Upper lobe of left lung (tissue), 6 donors: ENCODE data around the gene GATB. TPM values are rescaled to one million over a fixed set of nuclear protein-coding genes. Genes with fewer than 3 reads are reported as not detected.
A peak's percentile ranks its signal among the peaks of the same experiment; 100 is the strongest.

ENCODE experiments used
- ATAC-seq, 2 donors: fragments of 200-7000 bp; cut with Tn5 transposase; one replicate each; pipeline ENCODE4 v1.9.1; 2022; ENCODE audit warnings: mild to moderate bottlenecking in 2 of 2, moderate library complexity in 2 of 2; ENCODE audit not compliant: low FRiP score in 2 of 2
- DNase-seq, 2 donors: peaks; one replicate each; pipeline ENCODE4 v3.0.0-alpha.2; 2019 to 2020
- H3K27ac ChIP-seq, 4 donors: fragments of 200-600 bp; sonication (generic); one replicate each; pipeline ENCODE4 v1.5.1; 2016 to 2019
- H3K27me3 ChIP-seq, 4 donors: fragments of 200-600 bp; sonication (generic); one replicate each; pipeline ENCODE4 v1.5.1; 2017 to 2019
- H3K36me3 ChIP-seq, 4 donors: fragments of 200-600 bp; sonication (generic); one replicate each; pipeline ENCODE4 v1.5.1; 2016 to 2019
- H3K4me1 ChIP-seq, 4 donors: fragments of 200-600 bp; sonication (generic); one replicate each; pipeline ENCODE4 v1.5.1; 2018 to 2019
- H3K4me3 ChIP-seq, 4 donors: fragments of 200-600 bp; sonication (generic); one replicate each; pipeline ENCODE4 v1.5.1; 2017 to 2019; ENCODE audit warnings: mild to moderate bottlenecking in 2 of 4, moderate library complexity in 1 of 4
- H3K9me3 ChIP-seq, 4 donors: fragments of 200-600 bp; sonication (generic); one replicate each; pipeline ENCODE4 v1.5.1; 2018 to 2019
- CTCF ChIP-seq, 6 experiments: fragments of 450-650 bp in 4 of 6; fragments of 200-600 bp in 2 of 6; sonication (generic) in 2 of 6; IDR thresholded peaks; one replicate each; pipeline ENCODE4 v1.5.1; 2016 to 2019; ENCODE audit warnings: antibody characterized with exemption in 6 of 6
- EP300 ChIP-seq, 4 donors: sonication (generic); formaldehyde crosslinking; IDR thresholded peaks; one replicate each; pipeline ENCODE4 v1.5.1; 2017; ENCODE audit warnings: antibody characterized with exemption in 4 of 4, control low read depth in 2 of 4
- POLR2A ChIP-seq, 4 donors: fragments of 450-650 bp; IDR thresholded peaks; one replicate each; pipeline ENCODE4 v1.5.1; 2016 to 2017; ENCODE audit warnings: antibody characterized with exemption in 4 of 4, mild to moderate bottlenecking in 2 of 4
- POLR2AphosphoS5 ChIP-seq, 2 donors: sonication (generic); formaldehyde crosslinking; IDR thresholded peaks; one replicate each; pipeline ENCODE4 v1.5.1; 2017; ENCODE audit warnings: antibody characterized with exemption in 2 of 2
- whole genome bisulfite sequencing, 2 donors: methylation state at CpG; one replicate each; pipeline ENCODE4 v1.1.5; 2017 to 2018; 5-methylcytosine and 5-hydroxymethylcytosine counted together
- total RNA-seq, 6 donors: library from RNA; depleted of rRNA in 4 of 6; stranded (reverse); fragments of >200 nt in 4 of 6; gene quantifications; one replicate each; pipeline versions ENCODE4 v1.1.0 to v1.2.1, GENCODE V29; 2016 to 2021
- donor health status: DM: no; HTN: no; CAD: no; lungs with moderate emphysema.
- donor health status: DM: no; HTN: yes; CAD: no; lungs with severe emphysema.

GATB gene
- total RNA-seq, 6 donors from 2014 or later = 13.1 to 21.9 (median 14.5) TPM

DNA sequence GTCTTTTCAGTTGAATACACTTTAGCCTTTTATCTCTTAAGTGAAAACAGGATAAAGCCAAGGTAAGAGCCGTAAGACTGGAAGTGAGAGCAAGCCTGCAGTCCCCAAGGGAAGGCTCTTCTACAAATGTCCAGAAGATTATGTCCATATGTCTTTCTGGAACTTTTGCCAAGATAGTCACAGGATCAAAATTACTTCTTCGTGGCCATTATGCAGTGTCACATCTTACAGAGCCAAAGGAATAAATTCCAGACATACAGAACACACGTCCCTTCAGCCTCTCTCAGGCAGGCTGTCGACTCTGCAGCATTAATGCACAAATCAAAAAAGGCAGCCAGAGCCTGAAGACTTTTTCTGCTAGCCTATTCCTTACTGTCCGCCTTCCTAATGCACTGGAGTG is 10.9 kb upstream of the GATB start:
- no peak for DNase-seq
- no peak for ATAC-seq
- Histone ChIP-seq H3K36me3 (no peaks in the 10 kb centered on the region), H3K27ac (no peak overlapping the region), H3K4me3 (no peak overlapping the region), H3K4me1 (no peaks in the 10 kb centered on the region), H3K27me3 (no peaks in the 10 kb centered on the region), H3K9me3 (peaks cover 0 to 6% (median 2%) of the 10 kb centered on the region in 4 donors)
- no peak for TF ChIP-seq POLR2A (IDR thresholded peaks at IDR 0.05)
- no peak for TF ChIP-seq EP300 (IDR thresholded peaks at IDR 0.05)
- TF ChIP-seq POLR2AphosphoS5 (IDR thresholded peaks at IDR 0.05) = no peak
- no peak for TF ChIP-seq CTCF (IDR thresholded peaks at IDR 0.05)
- WGBS, 2 donors = 58 to 61% methylated on average over 5 of the region's 5 CpGs

DNA sequence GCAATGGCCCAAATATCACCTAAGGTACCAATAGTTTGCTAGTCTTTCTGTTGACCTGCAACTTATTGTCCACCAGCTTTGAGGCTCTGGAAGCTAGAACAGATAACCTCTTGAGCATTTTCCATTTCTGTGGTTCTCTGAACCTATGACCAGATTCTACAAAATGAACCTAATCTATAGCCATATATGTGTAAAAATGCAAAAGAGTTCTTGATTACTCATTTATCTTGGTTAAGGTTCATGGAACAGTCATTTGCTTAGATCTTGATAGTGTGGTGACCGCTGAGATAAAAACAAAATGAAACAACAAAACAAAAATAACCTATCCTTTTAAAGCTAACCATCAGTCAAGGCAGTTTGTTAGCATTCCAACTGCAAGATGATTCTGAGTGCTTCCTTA is 9.3 kb upstream of the GATB start:
- no peak for DNase-seq

GRCh38 chr4:151768835-151769234 is 8.0 kb upstream of the GATB start:
- Histone ChIP-seq H3K4me3 (no peak overlapping the region), H3K9me3 (no peaks in the 10 kb centered on the region), H3K27ac (no peak overlapping the region), H3K27me3 (no peaks in the 10 kb centered on the region), H3K4me1 (no peaks in the 10 kb centered on the region), H3K36me3 (no peaks in the 10 kb centered on the region)
- TF ChIP-seq POLR2AphosphoS5 (IDR thresholded peaks at IDR 0.05) (no peak), CTCF (IDR thresholded peaks at IDR 0.05) (no peak), POLR2A (IDR thresholded peaks at IDR 0.05) (no peak)
- DNase-seq (no peak), ATAC-seq (no peak)
- WGBS, 2 donors = 72 to 79% methylated on average over 2 of the region's 2 CpGs

More for the DNA sequence above, 9.3 kb upstream of the GATB start:
- H3K27me3 ChIP-seq = no peaks in the 10 kb centered on the region
- H3K27ac ChIP-seq = no peak overlapping the region
- no peaks in the 10 kb centered on the region for H3K36me3 ChIP-seq
- peaks cover 0 to 6% (median 2%) of the 10 kb centered on the region in 4 donors for H3K9me3 ChIP-seq
- no peaks in the 10 kb centered on the region for H3K4me1 ChIP-seq
- TF ChIP-seq EP300 (IDR thresholded peaks at IDR 0.05) = no peak
- TF ChIP-seq POLR2AphosphoS5 (IDR thresholded peaks at IDR 0.05) = no peak
- TF ChIP-seq CTCF (IDR thresholded peaks at IDR 0.05) = no peak
- TF ChIP-seq POLR2A (IDR thresholded peaks at IDR 0.05) = no peak
- ATAC-seq = no peak
- H3K4me3 ChIP-seq = no peak overlapping the region
- 70% methylated on average over 1 of the region's 1 CpG for WGBS, 2 donors

DNA sequence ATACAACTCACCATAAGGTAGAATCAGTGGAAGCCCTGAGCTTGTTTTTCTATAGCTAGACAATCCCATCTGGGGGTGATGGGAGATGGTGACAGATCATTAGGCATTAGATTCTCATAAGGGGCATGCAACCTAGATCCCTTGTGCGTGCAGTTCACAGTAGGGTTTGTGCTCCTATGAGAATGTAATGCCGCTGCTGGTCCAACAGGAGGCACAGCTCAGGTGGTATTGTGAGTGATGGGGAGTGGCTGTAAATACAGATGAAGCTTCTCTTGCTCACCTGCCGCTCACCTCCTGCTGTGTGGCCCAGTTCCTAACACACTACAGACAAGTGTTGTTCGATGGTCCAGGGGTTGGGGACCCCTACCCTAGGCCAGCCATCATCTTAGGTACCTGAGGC is 5.9 kb upstream of the GATB start:
- H3K27me3 ChIP-seq = no peaks in the 10 kb centered on the region
- H3K27ac ChIP-seq = no peak overlapping the region
- H3K4me3 ChIP-seq = no peak overlapping the region
- H3K36me3 ChIP-seq = no peaks in the 10 kb centered on the region
- no peaks in the 10 kb centered on the region for H3K9me3 ChIP-seq
- WGBS, 2 donors = 71 to 89% methylated on average over 4 of the region's 4 CpGs
- DNase-seq (no peak), ATAC-seq (no peak)
- no peaks in the 10 kb centered on the region for H3K4me1 ChIP-seq
- no peak for TF ChIP-seq EP300 (IDR thresholded peaks at IDR 0.05)
- no peak for TF ChIP-seq POLR2A (IDR thresholded peaks at IDR 0.05)
- no peak for TF ChIP-seq CTCF (IDR thresholded peaks at IDR 0.05)
- no peak for TF ChIP-seq POLR2AphosphoS5 (IDR thresholded peaks at IDR 0.05)

DNA sequence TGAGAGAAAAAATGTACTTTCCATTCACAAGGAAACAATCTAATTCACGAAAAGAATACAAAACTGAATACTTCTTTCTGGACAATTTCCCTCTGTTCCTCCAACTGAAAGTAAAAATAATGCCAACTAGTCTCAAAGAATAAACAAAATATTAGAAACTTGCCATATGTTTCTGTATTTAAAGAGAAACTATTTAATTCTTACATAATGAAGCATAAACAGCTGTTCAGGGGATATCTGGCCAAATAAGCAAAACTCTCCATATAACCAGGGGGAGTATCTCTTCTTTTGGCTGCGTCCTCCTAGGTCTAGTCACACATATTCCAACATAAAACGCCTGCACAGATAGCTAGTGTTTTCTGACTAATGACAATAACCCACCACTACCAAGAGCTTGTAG is 805 bp downstream of the GATB start:
- H3K27ac ChIP-seq = no peak overlapping the region
- 34 to 46% methylated on average over 3 of the region's 3 CpGs for WGBS, 2 donors
- H3K27me3 ChIP-seq = no peaks in the 10 kb centered on the region
- ATAC-seq (no peak), DNase-seq (no peak)
- peak overlapping the region; percentile 74 to 87 (median 84) for H3K4me3 ChIP-seq
- no peak for TF ChIP-seq POLR2AphosphoS5 (IDR thresholded peaks at IDR 0.05)
- TF ChIP-seq POLR2A (IDR thresholded peaks at IDR 0.05) = no peak
- TF ChIP-seq CTCF (IDR thresholded peaks at IDR 0.05) = no peak
- peaks cover 0 to 23% (median 8%) of the 10 kb centered on the region in 4 donors for H3K36me3 ChIP-seq
- H3K4me1 ChIP-seq = peaks cover 5 to 14% (median 10%) of the 10 kb centered on the region in 4 donors
- no peaks in the 10 kb centered on the region for H3K9me3 ChIP-seq
